22Rv1 (cell line): Measurements from ENCODE around the gene SFXN4.

Experiments used
- CTCF ChIP-seq: fragments of 450-650 bp; IDR thresholded peaks from 2 replicates; pipeline ENCODE4 v1.5.1; 2017; ENCODE audit warnings: mild to moderate bottlenecking
- ZFX ChIP-seq: fragments of 450-650 bp; IDR thresholded peaks from 2 replicates; pipeline ENCODE4 v1.6.1; 2017; ENCODE audit warnings: antibody characterized with exemption, borderline replicate concordance

GRCh38 chr10:119149729-119150128 is 15.8 kb downstream of the SFXN4 start:
- TF ChIP-seq CTCF (0 out of 2 replicates have a peak, but pooled peaks have one; percentile 9), ZFX (no peak)
